Left hindlimb (tissue), 1 donor: Measurements from ENCODE around the gene RAB17.

ENCODE experiments used
- DNase-seq: peaks from one replicate; pipeline ENCODE4 v3.0.0-alpha.2; 2018

RAB17 gene

GRCh38 chr2:237557633-237558015 is 32.9 kb downstream of the RAB17 start:
- no peak for DNase-seq

- DNase-seq: peak; percentile 1
Observed at GRCh38 chr2:237556773-237557632, 33.5 kb downstream of the RAB17 start.

GRCh38 chr2:237555560-237555959 is 35.0 kb downstream of the RAB17 start:
- DNase-seq: no peak

DNA sequence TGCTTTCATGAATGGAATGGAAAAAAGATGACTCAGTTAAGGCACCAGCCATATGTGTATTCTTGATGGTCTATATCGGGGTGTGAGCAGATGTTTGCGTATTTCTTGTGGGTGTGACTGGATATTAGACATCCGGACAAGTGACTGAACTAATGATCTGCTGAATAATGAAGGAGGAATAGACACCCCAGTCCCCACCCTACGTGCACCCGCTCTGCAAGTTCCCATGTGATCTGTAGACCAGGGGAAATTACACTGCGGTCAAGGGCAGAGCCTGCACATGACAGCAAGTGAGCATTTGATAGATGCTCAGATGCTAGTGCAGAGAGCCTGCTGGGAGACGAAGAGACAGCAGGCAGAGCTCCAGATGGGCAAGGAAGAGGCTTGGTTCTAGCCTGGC is 36.6 kb downstream of the RAB17 start:
- DNase-seq: peak; percentile 10

DNA sequence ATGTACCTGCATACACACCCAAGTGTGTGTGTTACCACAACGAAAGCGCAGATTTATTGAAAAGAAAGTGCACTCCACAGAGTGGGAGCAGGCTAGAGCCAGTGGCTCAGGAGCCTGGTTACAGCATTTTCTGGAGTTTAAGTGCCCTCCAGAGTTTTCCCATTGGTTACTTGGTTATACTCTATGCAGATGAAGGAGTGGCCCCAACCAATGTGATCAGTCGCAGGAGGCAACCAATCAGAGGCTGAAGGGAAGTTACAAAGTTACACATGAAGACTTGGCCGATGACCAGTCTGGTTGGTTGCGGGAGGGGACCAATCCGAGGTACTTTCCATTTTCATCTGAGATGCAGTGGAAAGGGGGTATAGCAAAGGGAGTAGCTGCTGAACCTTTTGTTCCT is 37.6 kb downstream of the RAB17 start:
- peak; percentile 17 for DNase-seq

DNA sequence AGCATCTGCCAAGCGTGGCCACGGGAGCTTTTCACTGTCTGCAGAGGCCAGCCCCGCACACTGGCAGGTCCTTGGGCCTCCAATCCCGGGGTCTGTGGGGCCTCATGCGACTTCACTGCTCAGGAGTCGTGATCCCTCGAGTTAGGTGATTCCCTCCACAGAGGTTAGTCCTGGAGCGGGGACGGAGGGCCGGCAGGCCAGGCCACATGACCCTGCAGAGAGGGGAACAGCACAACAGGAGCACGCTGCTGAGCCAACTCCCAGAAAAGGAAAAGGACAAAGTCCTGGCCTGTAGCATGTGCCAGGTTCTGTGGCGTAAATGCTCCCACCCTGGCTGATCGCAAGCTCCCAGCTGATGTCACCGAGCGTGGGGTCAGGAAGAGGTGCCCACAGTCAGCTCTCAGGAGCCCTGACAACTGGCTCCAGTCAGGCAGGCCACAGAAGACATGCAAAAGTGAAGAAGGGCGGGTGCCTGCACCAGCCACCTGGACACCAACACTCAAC is 39.4 kb downstream of the RAB17 start:
- peak; percentile 13 for DNase-seq

DNA sequence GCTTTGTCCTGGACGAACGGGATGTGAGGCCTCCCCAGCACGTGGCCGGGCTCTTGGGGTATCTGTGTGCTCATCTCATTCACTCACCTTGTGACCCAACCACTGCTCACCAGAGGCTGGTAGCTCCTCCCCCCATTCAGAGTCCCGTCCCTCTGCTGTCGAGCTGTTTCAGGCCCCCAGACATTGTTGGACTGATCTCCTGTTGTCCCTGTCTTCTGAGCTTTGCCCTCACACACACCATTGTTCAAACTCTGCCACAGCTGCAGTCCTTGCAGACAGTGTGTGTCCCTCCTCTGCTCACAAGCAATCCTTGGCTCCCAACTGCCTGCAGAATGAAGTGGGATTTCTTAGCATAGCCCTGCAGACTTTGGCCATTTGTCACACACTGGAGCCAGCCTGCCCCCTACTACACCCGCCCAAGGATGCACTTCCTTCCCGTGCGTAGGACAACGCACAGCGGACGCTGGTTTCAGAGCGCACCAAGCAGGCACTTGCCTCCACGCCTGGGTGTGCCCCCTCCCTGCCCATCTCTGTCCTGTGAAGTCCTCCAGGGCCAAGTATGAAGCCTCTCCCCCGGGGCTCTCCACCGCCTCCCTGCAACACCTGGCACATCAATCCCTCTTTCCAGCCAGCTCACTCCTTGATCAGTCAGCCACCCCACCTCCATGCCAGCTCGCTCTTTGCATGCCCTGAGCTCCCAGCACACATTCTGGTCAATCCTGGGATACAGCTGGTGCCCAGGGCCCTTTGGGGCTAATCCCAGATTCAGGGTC is 40.7 kb downstream of the RAB17 start:
- DNase-seq: peak; percentile 23

- peak; percentile 18 for DNase-seq
Observed at GRCh38 chr2:237549216-237549615, 41.3 kb downstream of the RAB17 start.

DNA sequence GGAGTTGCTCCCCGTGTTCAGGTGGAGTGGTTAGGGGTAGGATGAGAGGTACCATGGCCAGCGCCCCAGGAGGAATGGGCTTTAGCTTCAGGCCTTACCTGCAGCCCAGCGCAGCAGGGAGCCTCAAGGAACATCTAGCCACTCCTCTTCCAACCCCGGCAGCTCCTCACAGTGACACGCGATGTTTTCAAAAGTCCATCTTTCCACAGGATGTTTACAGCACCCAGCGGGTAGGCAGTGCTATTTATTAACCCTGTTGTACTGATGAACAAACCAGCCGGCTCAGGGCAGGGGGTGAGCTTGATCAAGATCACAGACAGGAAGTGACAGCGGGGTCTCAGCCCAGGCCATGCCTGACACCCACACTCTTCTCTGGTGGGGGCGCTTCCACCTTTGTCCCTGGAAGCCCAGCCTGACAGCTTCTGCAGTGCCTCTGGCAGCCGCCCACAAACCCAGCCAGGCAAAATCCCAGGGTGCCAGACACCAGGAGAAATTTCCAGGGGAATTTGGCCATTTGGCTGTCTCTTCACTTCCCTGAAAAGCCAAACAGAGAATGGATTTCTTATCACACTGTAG is 42.6 kb downstream of the RAB17 start:
- peak; percentile 2 for DNase-seq

GRCh38 chr2:237546876-237547395 is 43.6 kb downstream of the RAB17 start:
- peak; percentile 20 for DNase-seq

DNA sequence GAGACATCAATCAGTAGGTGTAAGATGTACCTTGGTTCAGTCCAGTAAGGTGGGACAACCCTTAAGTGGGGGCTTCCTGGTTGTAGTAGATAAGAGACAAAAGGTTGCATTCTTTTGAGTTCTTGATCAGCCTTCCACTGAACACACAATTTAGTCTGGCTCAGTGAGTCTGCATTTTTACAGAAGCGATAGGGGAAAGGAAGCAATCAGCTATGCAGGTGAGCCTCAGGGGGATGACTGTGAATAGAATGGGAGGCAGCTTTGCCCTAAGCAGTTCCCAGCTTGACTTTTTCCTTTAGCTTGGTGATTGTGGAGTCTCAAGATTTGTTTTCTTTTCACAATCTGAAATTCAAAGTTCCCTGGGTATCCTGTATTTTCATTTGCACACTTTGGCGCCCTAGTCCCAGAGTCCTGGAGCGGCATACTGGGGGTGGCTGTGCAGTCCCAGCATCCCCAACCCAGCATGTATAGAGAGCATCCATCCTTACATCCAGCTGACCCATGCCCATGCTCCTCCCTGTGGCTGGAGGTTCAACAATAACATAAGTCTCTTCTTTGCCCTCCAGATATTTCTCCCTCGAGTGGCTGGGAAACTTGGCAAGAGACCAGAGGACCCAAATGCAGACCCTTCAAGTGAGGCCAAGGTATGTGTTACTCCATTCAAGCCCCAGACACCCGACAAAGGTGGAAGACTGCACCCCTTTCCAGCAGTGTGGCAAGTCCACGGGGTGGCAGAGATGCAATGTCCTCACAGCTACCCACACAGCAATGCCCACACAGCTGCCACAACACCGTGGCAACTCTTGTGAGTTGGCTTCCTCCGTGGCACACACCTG is 44.3 kb downstream of the RAB17 start:
- DNase-seq: peak; percentile 14

GRCh38 chr2:237542001-237542704 is 48.4 kb downstream of the RAB17 start:
- DNase-seq: no peak

DNA sequence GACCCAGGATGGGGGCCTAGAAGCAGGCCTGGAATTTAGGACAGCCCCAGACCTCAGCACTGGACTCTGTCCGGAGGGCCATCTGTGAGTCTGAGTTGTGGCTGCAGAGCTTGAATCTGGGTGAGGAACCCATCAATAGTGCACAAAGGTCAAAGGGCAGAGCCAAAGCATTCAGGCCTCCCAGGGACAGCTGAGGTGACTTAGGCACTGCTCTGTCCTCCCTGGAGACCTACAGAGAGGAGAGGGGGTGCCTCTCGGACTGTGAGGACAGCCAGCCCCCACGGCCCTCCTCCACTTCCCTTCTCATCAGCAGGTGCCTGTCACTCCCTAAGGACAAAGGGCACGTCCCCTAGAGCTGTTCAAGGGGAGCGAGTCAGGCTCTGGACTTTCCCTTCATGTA is 49.3 kb downstream of the RAB17 start:
- DNase-seq: no peak

GRCh38 chr2:237540823-237541222 is 49.7 kb downstream of the RAB17 start:
- DNase-seq: peak; percentile 67

GRCh38 chr2:237540223-237540775 is 50.2 kb downstream of the RAB17 start:
- no peak for DNase-seq

DNA sequence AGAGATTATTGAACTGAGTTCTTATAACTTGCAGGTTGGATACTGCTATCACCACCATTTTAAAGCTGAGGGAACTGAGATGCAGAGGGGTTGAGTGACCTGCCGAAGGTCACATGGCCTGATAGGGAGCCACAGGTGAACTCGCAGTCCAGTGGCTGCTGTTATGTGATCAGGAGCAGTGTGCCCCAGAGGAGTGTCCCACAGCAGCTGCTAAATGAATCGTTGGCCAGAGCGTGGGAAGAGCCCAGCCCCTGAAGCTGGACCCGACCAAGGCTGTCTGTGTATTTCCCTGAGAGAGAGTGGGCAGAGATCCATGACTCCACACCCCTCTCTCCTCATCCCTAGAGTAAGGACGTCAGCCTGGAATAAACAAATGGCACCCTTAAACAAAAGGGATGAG is 50.9 kb downstream of the RAB17 start:
- DNase-seq: no peak

- no peak for DNase-seq
Observed at GRCh38 chr2:237538901-237539300, 51.6 kb downstream of the RAB17 start.

DNA sequence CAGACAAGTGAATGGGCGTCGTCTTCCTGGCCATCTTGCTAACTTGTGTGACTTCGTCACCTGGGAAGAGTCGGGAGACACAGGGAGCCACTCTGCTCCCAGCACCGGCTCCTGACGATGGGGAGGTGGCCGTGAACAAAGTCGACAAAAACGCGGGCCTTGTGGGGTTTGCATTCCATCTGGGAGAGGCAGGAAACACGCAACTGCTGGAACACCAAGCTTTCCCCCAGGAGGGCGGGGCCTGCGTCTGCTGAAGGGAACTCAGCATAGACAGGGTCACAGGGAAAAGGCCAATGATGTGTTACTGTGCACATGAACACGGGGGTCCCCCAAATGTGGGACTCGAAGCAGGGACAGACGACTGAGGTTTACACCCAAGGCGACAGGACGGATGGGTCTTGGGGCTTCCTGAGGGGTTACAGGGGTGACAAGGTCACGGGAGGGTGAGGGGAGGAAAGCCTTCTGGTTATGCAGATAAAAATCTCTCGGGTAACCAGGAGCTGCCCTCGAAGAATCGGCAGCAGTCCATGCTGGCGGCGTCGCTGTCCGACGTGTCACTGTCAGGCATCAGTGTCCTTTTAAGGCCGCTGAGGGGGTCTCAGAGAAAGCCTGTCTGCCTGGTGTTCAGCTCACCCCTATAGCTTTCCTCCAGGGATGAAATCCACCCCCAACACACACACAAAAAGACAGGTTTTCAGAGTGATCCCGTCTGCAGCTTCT is 52.4 kb downstream of the RAB17 start:
- DNase-seq: no peak

DNA sequence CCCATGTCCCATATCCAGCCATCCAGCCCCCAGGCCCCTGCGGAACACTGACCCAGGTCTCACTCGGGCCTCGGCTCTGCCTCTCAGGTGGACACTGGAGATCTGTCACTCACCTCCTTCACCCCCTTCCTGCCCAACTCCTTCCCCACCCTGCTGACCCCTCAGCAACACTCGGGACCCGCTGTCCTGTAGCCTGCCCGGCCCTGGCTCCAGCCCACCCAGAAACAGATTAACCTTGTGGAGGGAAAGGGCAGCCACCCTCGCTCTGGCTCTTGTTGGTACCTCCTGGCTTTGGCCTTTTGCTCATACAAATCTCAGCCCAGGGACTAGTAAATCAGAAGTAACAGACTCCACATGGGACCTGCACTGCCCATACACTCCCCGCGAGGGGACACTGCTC is 53.9 kb downstream of the RAB17 start:
- DNase-seq: no peak

DNA sequence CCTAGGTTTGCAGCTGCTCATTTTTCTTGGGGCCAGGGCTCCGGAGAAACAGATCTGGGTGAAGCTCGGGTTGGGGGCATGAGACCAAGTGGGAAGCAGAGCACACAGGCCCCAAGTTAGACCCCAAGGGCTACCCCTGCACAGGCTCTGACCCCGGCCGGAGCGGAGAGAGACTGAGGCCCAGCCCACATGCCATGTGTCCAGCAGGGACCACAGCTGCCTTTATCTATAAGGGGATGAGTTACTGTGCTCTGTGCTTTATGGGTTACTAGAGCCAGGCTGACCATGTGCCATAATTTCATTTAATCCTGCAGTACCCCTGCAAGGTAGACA is 54.5 kb downstream of the RAB17 start:
- no peak for DNase-seq
